Measurements from ENCODE around the gene AACS.

DNA sequence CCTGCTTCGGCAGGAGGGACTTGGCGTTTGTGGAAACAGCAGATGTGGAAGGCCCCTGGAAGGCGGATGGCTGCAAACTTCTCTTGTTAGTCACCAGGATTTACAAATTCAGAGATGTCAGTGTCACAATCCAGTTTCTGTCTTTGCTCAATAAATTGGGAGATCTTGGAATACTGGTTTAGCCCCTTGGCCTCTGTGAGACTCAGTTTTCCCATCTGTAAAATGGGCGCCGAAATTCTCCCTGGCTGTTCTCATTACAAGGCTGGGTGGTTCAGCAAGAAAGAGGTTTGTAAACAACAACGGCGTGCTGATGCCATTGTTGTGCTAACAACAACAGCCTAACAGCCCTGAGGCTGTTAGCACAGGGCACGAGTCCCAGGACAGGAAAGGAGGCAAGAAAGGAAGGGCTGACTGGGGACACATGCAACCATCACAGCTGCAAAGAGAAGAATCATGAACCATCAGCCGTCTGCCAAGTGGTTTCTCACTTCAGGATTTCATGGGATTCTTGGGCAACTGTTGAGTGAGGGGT is 127.5 kb downstream of the AACS start:
- TF ChIP-seq, protein P1, sequence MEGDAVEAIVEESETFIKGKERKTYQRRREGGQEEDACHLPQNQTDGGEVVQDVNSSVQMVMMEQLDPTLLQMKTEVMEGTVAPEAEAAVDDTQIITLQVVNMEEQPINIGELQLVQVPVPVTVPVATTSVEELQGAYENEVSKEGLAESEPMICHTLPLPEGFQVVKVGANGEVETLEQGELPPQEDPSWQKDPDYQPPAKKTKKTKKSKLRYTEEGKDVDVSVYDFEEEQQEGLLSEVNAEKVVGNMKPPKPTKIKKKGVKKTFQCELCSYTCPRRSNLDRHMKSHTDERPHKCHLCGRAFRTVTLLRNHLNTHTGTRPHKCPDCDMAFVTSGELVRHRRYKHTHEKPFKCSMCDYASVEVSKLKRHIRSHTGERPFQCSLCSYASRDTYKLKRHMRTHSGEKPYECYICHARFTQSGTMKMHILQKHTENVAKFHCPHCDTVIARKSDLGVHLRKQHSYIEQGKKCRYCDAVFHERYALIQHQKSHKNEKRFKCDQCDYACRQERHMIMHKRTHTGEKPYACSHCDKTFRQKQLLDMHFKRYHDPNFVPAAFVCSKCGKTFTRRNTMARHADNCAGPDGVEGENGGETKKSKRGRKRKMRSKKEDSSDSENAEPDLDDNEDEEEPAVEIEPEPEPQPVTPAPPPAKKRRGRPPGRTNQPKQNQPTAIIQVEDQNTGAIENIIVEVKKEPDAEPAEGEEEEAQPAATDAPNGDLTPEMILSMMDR (conservative IDR thresholded peaks at IDR 0.05; ENCODE audit: low read depth, low read length) = no peak
- no peak for TF ChIP-seq EZH2 (IDR thresholded peaks at IDR 0.05; ENCODE audit: borderline replicate concordance, low read depth, low read length, poor library complexity, severe bottlenecking)
